ENCODE data around the gene SPG21.

Gene SPG21

GRCh38 chr15:64931381-64931780, 58.3 kb downstream of the SPG21 start:
- DNase-seq: no peak

- DNase-seq: no peak
Observed at GRCh38 chr15:64930778-64931371, 58.8 kb downstream of the SPG21 start.

GRCh38 chr15:64930019-64930652, 59.6 kb downstream of the SPG21 start:
- DNase-seq: no peak

- no peak for DNase-seq
Observed at GRCh38 chr15:64928626-64929220, 61.0 kb downstream of the SPG21 start.

- DNase-seq: no peak
Observed at GRCh38 chr15:64926661-64927060, 63.1 kb downstream of the SPG21 start.

- DNase-seq: no peak
Observed at GRCh38 chr15:64925335-64926330, 64.1 kb downstream of the SPG21 start.

- DNase-seq: no peak
Observed at GRCh38 chr15:64923546-64923945, 66.2 kb downstream of the SPG21 start.

GRCh38 chr15:64921711-64922110, 68.0 kb downstream of the SPG21 start:
- no peak for DNase-seq

GRCh38 chr15:64919721-64920120, 70.0 kb downstream of the SPG21 start:
- DNase-seq: no peak

- no peak for DNase-seq
Observed at GRCh38 chr15:64917211-64917610, 72.5 kb downstream of the SPG21 start.

- DNase-seq: no peak
Observed at GRCh38 chr15:64916365-64916764, 73.3 kb downstream of the SPG21 start.

GRCh38 chr15:64915518-64916227, 74.0 kb downstream of the SPG21 start:
- no peak for DNase-seq
